GM10266 (cell line): ENCODE data around the gene ACAN.

ENCODE experiments used
- DNase-seq: peaks from one replicate; pipeline ENCODE4 v3.0.0; 2012; ENCODE audit errors: extremely low spot score
- CTCF ChIP-seq: IDR thresholded peaks from 2 replicates; pipeline ENCODE4 v1.5.1; 2012; ENCODE audit warnings: mild to moderate bottlenecking, low read depth; ENCODE audit not compliant: control insufficient read depth, insufficient read depth; ENCODE audit errors: missing control alignments

ACAN gene

GRCh38 chr15:88894819-88895767 lies 91.9 kb downstream of the ACAN start, which contains the start of gene HAPLN3:
TSS of gene HAPLN3 (minus strand) at chr15:88895544. CDS start at chr15:88887298, 8,246 bp downstream.
- DNase-seq, result peak; percentile 66
- no peak for TF ChIP-seq CTCF

GRCh38 chr15:88896333-88897033 lies 93.2 kb downstream of the ACAN start:
- no peak for DNase-seq
- TF ChIP-seq CTCF, result no peak

GRCh38 chr15:88897142-88897455 lies 93.9 kb downstream of the ACAN start:
- DNase-seq, result no peak
- TF ChIP-seq CTCF, result no peak

GRCh38 chr15:88897456-88898194 lies 94.4 kb downstream of the ACAN start:
- TF ChIP-seq CTCF, result peak; percentile 32
- no peak for DNase-seq

- no peak for DNase-seq
Observed at GRCh38 chr15:88898736-88899135, 95.5 kb downstream of the ACAN start.

GRCh38 chr15:88899251-88899650 lies 96.0 kb downstream of the ACAN start:
- no peak for TF ChIP-seq CTCF
- DNase-seq, result no peak

More at GRCh38 chr15:88898736-88899135, 95.5 kb downstream of the ACAN start:
- TF ChIP-seq CTCF, result no peak
